GM18511 (cell line): ENCODE results near the gene PRC1.

Source experiments
- ATAC-seq: cut with Tn5 transposase; IDR thresholded peaks from one replicate; pipeline ENCODE4 v1.9.1; 2021; ENCODE audit warnings: mild to moderate bottlenecking, moderate library complexity; ENCODE audit not compliant: unreplicated experiment

Gene PRC1

GRCh38 chr15:90990446-90990845, 3.9 kb downstream of the PRC1 start:
- no peak for ATAC-seq

- peak; percentile 23 for ATAC-seq
These were observed 5.1 kb downstream of the PRC1 start for GRCh38 chr15:90989040-90989768.

GRCh38 chr15:90988296-90988695, 6.0 kb downstream of the PRC1 start:
- no peak for ATAC-seq

- no peak for ATAC-seq
These were observed 6.7 kb downstream of the PRC1 start for GRCh38 chr15:90987561-90988141.

- ATAC-seq: no peak
These were observed 7.4 kb downstream of the PRC1 start for GRCh38 chr15:90986790-90987507.

- ATAC-seq: peak; percentile 46
These were observed 12.2 kb downstream of the PRC1 start for GRCh38 chr15:90982135-90982534.

- ATAC-seq: peak; percentile 77
These were observed 12.7 kb downstream of the PRC1 start for GRCh38 chr15:90981681-90982080.

- no peak for ATAC-seq
These were observed 14.8 kb downstream of the PRC1 start for GRCh38 chr15:90979582-90979981.

- ATAC-seq: no peak
These were observed 20.1 kb downstream of the PRC1 start for GRCh38 chr15:90974216-90974615.

- no peak for ATAC-seq
These were observed 22.2 kb downstream of the PRC1 start for GRCh38 chr15:90972133-90972532.

- no peak for ATAC-seq
These were observed 24.1 kb downstream of the PRC1 start for GRCh38 chr15:90970274-90970673.

- ATAC-seq: no peak
These were observed 25.9 kb downstream of the PRC1 start for GRCh38 chr15:90968434-90968833.

- ATAC-seq: no peak
These were observed 27.1 kb downstream of the PRC1 start for GRCh38 chr15:90967206-90967605.

GRCh38 chr15:90966262-90966661, 28.1 kb downstream of the PRC1 start:
- no peak for ATAC-seq

- ATAC-seq: no peak
These were observed 32.3 kb downstream of the PRC1 start for GRCh38 chr15:90962021-90962420.

- no peak for ATAC-seq
These were observed 33.8 kb downstream of the PRC1 start for GRCh38 chr15:90960298-90961091.

- ATAC-seq: no peak
These were observed 34.4 kb downstream of the PRC1 start for GRCh38 chr15:90959894-90960293.

GRCh38 chr15:90959028-90959595, 35.2 kb downstream of the PRC1 start:
- ATAC-seq: no peak

GRCh38 chr15:90957791-90958190, 36.5 kb downstream of the PRC1 start:
- no peak for ATAC-seq

GRCh38 chr15:90957031-90957790, 37.1 kb downstream of the PRC1 start:
- ATAC-seq: no peak
